Measurements from ENCODE around the gene RSPRY1.

DNA sequence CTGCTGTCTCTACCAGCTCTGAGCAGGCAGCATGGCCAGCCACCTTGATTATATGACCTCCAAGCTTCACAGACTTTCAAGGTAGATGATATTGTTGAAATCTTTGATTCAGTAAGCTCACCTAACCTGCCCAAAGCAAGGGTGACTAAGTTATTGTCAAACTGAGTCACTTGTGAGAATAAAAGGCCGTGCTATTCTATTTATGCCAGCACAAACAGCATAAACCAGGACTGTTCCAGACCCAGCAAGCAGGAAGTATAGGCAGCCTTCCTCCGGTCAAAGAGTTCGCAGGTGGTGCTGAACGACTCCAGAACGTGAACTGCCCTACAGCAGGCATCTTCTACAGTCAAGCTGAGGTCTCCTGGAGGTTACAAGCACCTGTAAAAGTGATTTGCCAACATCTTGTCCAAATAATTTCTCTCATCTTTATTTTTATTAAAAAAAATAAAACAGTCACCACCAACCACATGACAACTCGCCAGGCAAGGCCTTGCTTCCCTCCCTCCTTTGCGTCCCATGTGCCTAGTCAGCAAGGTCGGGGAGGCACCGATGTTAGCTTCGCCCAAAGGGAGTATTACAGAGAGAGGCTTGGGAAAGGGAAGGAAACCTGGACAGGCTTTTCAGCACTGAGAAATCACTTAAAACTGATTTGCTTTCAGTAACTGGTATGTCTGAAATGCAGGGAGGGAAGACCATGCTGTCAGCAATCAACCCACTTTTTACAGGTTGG lies 69.7 kb downstream of the RSPRY1 start:
- TF ChIP-seq CTCF (IDR thresholded peaks at IDR 0.05) (no peak), EP300 (IDR thresholded peaks at IDR 0.05) (no peak)

Data from gastroesophageal sphincter (tissue), 3 donors.